Stomach smooth muscle (tissue), 2 donors: Measurements from ENCODE around the gene DSTN.

Source experiments
- H3K27ac ChIP-seq: one replicate; pipeline ENCODE4 v1.7.0; 2013; ENCODE audit warnings: mild to moderate bottlenecking, low read length, inconsistent platforms
- H3K27me3 ChIP-seq, 2 donors: one replicate each; pipeline ENCODE4 v1.7.0; 2013; ENCODE audit warnings: low read length in 2 of 2; ENCODE audit not compliant: insufficient read depth in 2 of 2, control insufficient read depth in 1 of 2
- H3K36me3 ChIP-seq, 2 donors: one replicate each; pipeline ENCODE4 v1.7.0; 2013; ENCODE audit warnings: low read length in 2 of 2; ENCODE audit not compliant: control insufficient read depth in 2 of 2, insufficient read depth in 2 of 2
- H3K4me1 ChIP-seq: one replicate; pipeline ENCODE4 v1.7.0; 2013; ENCODE audit warnings: low read length; ENCODE audit not compliant: control insufficient read depth, insufficient read depth
- H3K4me3 ChIP-seq, 2 donors: one replicate each; pipeline ENCODE4 v1.7.0; 2013; ENCODE audit warnings: low read length in 2 of 2
- H3K9ac ChIP-seq, 2 donors: one replicate each; pipeline ENCODE4 v1.7.0; 2013; ENCODE audit warnings: low read length in 2 of 2, mild to moderate bottlenecking in 1 of 2
- H3K9me3 ChIP-seq, 2 donors: one replicate each; pipeline ENCODE4 v1.7.0; 2013; ENCODE audit warnings: low read length in 2 of 2; ENCODE audit not compliant: control insufficient read depth in 2 of 2
- donor health status: healthy.
- donor health status: Pancreatic carcinoma.

The DSTN gene

GRCh38 chr20:17624551-17625245, 54.8 kb downstream of the DSTN start:
- Histone ChIP-seq H3K9me3 (no peaks in the 10 kb centered on the region), H3K4me3 (no peak overlapping the region), H3K27me3 (no peaks in the 10 kb centered on the region), H3K9ac (no peak overlapping the region), H3K36me3 (peaks cover 47 to 62% of the 10 kb centered on the region in 2 donors), H3K4me1 (peaks cover 5% of the 10 kb centered on the region), H3K27ac (no peak overlapping the region)

GRCh38 chr20:17625246-17626051, 55.6 kb downstream of the DSTN start:
- H3K36me3 ChIP-seq: peaks cover 51 to 61% of the 10 kb centered on the region in 2 donors
- H3K9ac ChIP-seq: no peak overlapping the region
- no peaks in the 10 kb centered on the region for H3K27me3 ChIP-seq
- no peaks in the 10 kb centered on the region for H3K9me3 ChIP-seq
- H3K4me1 ChIP-seq: peaks cover 5% of the 10 kb centered on the region
- H3K4me3 ChIP-seq: no peak overlapping the region
- no peak overlapping the region for H3K27ac ChIP-seq

GRCh38 chr20:17626217-17627007, 56.5 kb downstream of the DSTN start:
- no peak overlapping the region for H3K27ac ChIP-seq
- no peak overlapping the region for H3K4me3 ChIP-seq
- H3K4me1 ChIP-seq: peaks cover 5% of the 10 kb centered on the region
- H3K27me3 ChIP-seq: no peaks in the 10 kb centered on the region
- peaks cover 48 to 56% of the 10 kb centered on the region in 2 donors for H3K36me3 ChIP-seq
- no peak overlapping the region for H3K9ac ChIP-seq
- no peaks in the 10 kb centered on the region for H3K9me3 ChIP-seq

GRCh38 chr20:17627101-17627955, 57.5 kb downstream of the DSTN start:
- Histone ChIP-seq H3K27ac (no peak overlapping the region), H3K9ac (no peak overlapping the region), H3K4me3 (no peak overlapping the region), H3K36me3 (peaks cover 50 to 52% of the 10 kb centered on the region in 2 donors), H3K9me3 (no peaks in the 10 kb centered on the region), H3K27me3 (no peaks in the 10 kb centered on the region), H3K4me1 (peaks cover 5% of the 10 kb centered on the region)

GRCh38 chr20:17628101-17628841, 58.4 kb downstream of the DSTN start:
- peaks cover 5% of the 10 kb centered on the region for H3K4me1 ChIP-seq
- H3K27ac ChIP-seq: no peak overlapping the region
- H3K9me3 ChIP-seq: no peaks in the 10 kb centered on the region
- H3K36me3 ChIP-seq: peaks cover 49 to 54% of the 10 kb centered on the region in 2 donors
- H3K9ac ChIP-seq: no peak overlapping the region
- H3K27me3 ChIP-seq: no peaks in the 10 kb centered on the region
- H3K4me3 ChIP-seq: no peak overlapping the region

GRCh38 chr20:17629025-17629424, 59.1 kb downstream of the DSTN start:
- H3K36me3 ChIP-seq: peaks cover 49 to 53% of the 10 kb centered on the region in 2 donors

GRCh38 chr20:17629678-17630089, 59.8 kb downstream of the DSTN start:
- Histone ChIP-seq H3K36me3 (peaks cover 45 to 48% of the 10 kb centered on the region in 2 donors), H3K4me1 (peaks cover 16% of the 10 kb centered on the region), H3K27ac (no peak overlapping the region), H3K9ac (no peak overlapping the region), H3K9me3 (no peaks in the 10 kb centered on the region), H3K27me3 (no peaks in the 10 kb centered on the region), H3K4me3 (no peak overlapping the region)

More at GRCh38 chr20:17629025-17629424, 59.1 kb downstream of the DSTN start:
- Histone ChIP-seq H3K4me1 (peaks cover 9% of the 10 kb centered on the region), H3K9me3 (no peaks in the 10 kb centered on the region), H3K9ac (no peak overlapping the region), H3K4me3 (no peak overlapping the region), H3K27me3 (no peaks in the 10 kb centered on the region), H3K27ac (no peak overlapping the region)

- no peaks in the 10 kb centered on the region for H3K9me3 ChIP-seq
- no peak overlapping the region for H3K9ac ChIP-seq
- H3K36me3 ChIP-seq: peaks cover 45 to 47% of the 10 kb centered on the region in 2 donors
Observed at GRCh38 chr20:17630151-17630805, 60.4 kb downstream of the DSTN start.

GRCh38 chr20:17630806-17631195, 60.9 kb downstream of the DSTN start:
- H3K27ac ChIP-seq: no peak overlapping the region

More at GRCh38 chr20:17630151-17630805, 60.4 kb downstream of the DSTN start:
- no peak overlapping the region for H3K4me3 ChIP-seq
- H3K27ac ChIP-seq: no peak overlapping the region
- peaks cover 22% of the 10 kb centered on the region for H3K4me1 ChIP-seq
- no peaks in the 10 kb centered on the region for H3K27me3 ChIP-seq

More at GRCh38 chr20:17630806-17631195, 60.9 kb downstream of the DSTN start:
- peaks cover 27% of the 10 kb centered on the region for H3K4me1 ChIP-seq
- no peaks in the 10 kb centered on the region for H3K9me3 ChIP-seq
- H3K36me3 ChIP-seq: peaks cover 47 to 50% of the 10 kb centered on the region in 2 donors
- H3K27me3 ChIP-seq: no peaks in the 10 kb centered on the region
- no peak overlapping the region for H3K4me3 ChIP-seq
- H3K9ac ChIP-seq: no peak overlapping the region
